ENCODE measurements around the gene ATP6V1G2.
A peak's percentile ranks its signal among the peaks of the same experiment; 100 is the strongest.
"Not testable (repeated sequence)": the region's sequence is repeated elsewhere in the genome, so short reads cannot be mapped to it uniquely, and the experiment has no call there.

The ATP6V1G2 gene

GRCh38 chr6:31546339-31546957 lies at the start of gene ATP6V1G2:
Gene ATP6V1G2, minus strand, starts transcription at chr6:31546608. Its CDS starts 49 bp downstream, at chr6:31546559.
- DNase-seq (ENCODE audit: low read depth): peak; percentile 88
- H3K4me3 ChIP-seq (ENCODE audit: low read depth, low read length): peak within 1 kb of the TSS; percentile 60
- peak; percentile 98 for TF ChIP-seq CTCF (IDR thresholded peaks at IDR 0.05; ENCODE audit: control insufficient read depth, extremely low read depth, insufficient read depth)

GRCh38 chr6:31592396-31592771 lies 46.0 kb upstream of the ATP6V1G2 start:
- TF ChIP-seq CTCF (IDR thresholded peaks at IDR 0.05; ENCODE audit: control insufficient read depth, extremely low read depth, insufficient read depth): no peak
- H3K4me3 ChIP-seq (ENCODE audit: low read depth, low read length): no peak overlapping the region
- DNase-seq (ENCODE audit: low read depth): no peak

- not testable (repeated sequence) for H3K4me3 ChIP-seq (ENCODE audit: low read depth, low read length); DNase-seq (ENCODE audit: low read depth)
Measured at GRCh38 chr6:31590691-31591090, 44.3 kb upstream of the ATP6V1G2 start.

- no peak for TF ChIP-seq CTCF (IDR thresholded peaks at IDR 0.05; ENCODE audit: control insufficient read depth, extremely low read depth, insufficient read depth)
- no peak for DNase-seq (ENCODE audit: low read depth)
- no peak overlapping the region for H3K4me3 ChIP-seq (ENCODE audit: low read depth, low read length)
Measured at GRCh38 chr6:31588871-31589650, 42.7 kb upstream of the ATP6V1G2 start.

DNA sequence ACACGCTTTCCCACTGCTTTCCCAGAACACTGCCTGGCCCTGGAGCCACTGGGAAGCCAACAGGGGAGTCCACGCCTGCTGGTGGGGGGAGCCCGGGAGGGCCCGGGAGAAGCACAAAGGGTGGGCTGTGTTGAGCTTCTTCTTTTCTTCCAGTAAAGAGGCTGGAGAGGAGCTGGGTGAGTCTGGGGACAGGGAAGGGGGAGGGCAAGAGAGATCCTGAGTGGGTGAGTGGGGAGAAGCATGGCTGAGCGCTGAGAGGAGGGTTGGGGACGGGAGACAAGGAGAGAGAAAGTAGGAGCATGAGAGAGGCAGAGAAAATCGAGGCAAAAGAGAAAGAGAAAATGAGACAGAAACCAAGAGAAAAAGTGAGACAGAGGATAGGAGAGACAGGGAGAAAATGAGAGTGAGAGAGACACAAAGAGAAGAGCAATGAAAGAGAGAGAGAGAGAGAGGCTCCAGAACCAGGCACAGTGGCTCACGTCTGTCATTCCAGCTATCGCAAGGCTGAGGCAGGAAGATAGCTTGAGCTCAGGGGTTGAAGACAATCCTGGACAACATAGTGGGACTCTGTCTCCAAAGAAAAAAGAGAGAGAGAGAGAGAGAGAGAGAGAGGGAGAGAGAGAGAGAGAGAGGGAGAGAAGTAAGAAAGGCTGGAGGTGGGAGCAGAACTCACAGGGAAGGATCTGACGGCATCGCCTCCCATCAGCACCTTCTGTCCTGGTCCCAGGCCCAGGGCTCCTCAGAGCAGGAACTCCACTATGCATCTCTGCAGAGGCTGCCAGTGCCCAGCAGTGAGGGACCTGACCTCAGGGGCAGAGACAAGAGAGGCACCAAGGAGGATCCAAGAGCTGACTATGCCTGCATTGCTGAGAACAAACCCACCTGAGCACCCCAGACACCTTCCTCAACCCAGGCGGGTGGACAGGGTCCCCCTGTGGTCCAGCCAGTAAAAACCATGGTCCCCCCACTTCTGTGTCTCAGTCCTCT lies 41.7 kb upstream of the ATP6V1G2 start:
- no peak overlapping the region for H3K4me3 ChIP-seq (ENCODE audit: low read depth, low read length)
- no peak for DNase-seq (ENCODE audit: low read depth)
- no peak for TF ChIP-seq CTCF (IDR thresholded peaks at IDR 0.05; ENCODE audit: control insufficient read depth, extremely low read depth, insufficient read depth)

GRCh38 chr6:31586599-31587281 lies 40.3 kb upstream of the ATP6V1G2 start:
- DNase-seq (ENCODE audit: low read depth): no peak
- H3K4me3 ChIP-seq (ENCODE audit: low read depth, low read length): no peak overlapping the region
- TF ChIP-seq CTCF (IDR thresholded peaks at IDR 0.05; ENCODE audit: control insufficient read depth, extremely low read depth, insufficient read depth): no peak

All from LNCaP clone FGC (cell line).